RWPE2 (cell line): ENCODE data around the gene ZC3H18.

ENCODE experiments used
- ATAC-seq: fragments of 200-7000 bp; cut with Tn5 transposase; 3 replicates; pipeline ENCODE4 v1.9.1; 2021; ENCODE audit warnings: low read depth
- DNase-seq: peaks from one replicate; pipeline ENCODE4 v3.0.0-alpha.2; 2020; ENCODE audit warnings: low spot score
- H3K27ac ChIP-seq: fragments of 450-650 bp; 2 replicates; pipeline ENCODE4 v1.5.1; 2017; ENCODE audit warnings: mild to moderate bottlenecking; ENCODE audit not compliant: poor library complexity, severe bottlenecking
- H3K27me3 ChIP-seq: fragments of 250-450 bp; sonication (Bioruptor Pico); 2 replicates; pipeline ENCODE4 v1.5.1; 2021; ENCODE audit warnings: mild to moderate bottlenecking, moderate library complexity; ENCODE audit not compliant: insufficient read depth, poor library complexity, severe bottlenecking
- H3K36me3 ChIP-seq: fragments of 250-450 bp; sonication (Bioruptor Pico); 2 replicates; pipeline ENCODE4 v1.5.1; 2020; ENCODE audit warnings: low read depth, mild to moderate bottlenecking, moderate library complexity
- H3K4me1 ChIP-seq: fragments of 250-450 bp; sonication (Bioruptor Pico); 2 replicates; pipeline ENCODE4 v1.5.1; 2021; ENCODE audit warnings: mild to moderate bottlenecking, moderate library complexity; ENCODE audit not compliant: insufficient read depth, poor library complexity, severe bottlenecking
- H3K4me3 ChIP-seq: fragments of 250-450 bp; sonication (Bioruptor Pico); 2 replicates; pipeline ENCODE4 v1.5.1; 2021; ENCODE audit warnings: mild to moderate bottlenecking, moderate library complexity; ENCODE audit not compliant: severe bottlenecking
- H3K9me3 ChIP-seq: fragments of 250-450 bp; sonication (Bioruptor Pico); 2 replicates; pipeline ENCODE4 v1.5.1; 2021; ENCODE audit warnings: mild to moderate bottlenecking, moderate library complexity; ENCODE audit not compliant: severe bottlenecking
- CTCF ChIP-seq: fragments of 450-650 bp; IDR thresholded peaks from one replicate; pipeline ENCODE4 v1.5.1; 2017; ENCODE audit warnings: mild to moderate bottlenecking, moderate library complexity; ENCODE audit not compliant: poor library complexity, severe bottlenecking

The ZC3H18 gene

GRCh38 chr16:88541831-88542616, 28.2 kb upstream of the ZC3H18 start:
- peaks cover 9% of the 10 kb centered on the region for H3K9me3 ChIP-seq
- DNase-seq, result no peak
- H3K27ac ChIP-seq, result no peak overlapping the region
- no peak for ATAC-seq
- no peaks in the 10 kb centered on the region for H3K36me3 ChIP-seq
- H3K4me3 ChIP-seq, result no peak overlapping the region
- TF ChIP-seq CTCF, result no peak
- peaks cover 22% of the 10 kb centered on the region for H3K27me3 ChIP-seq
- H3K4me1 ChIP-seq, result peaks cover 1% of the 10 kb centered on the region

GRCh38 chr16:88543230-88543813, 26.9 kb upstream of the ZC3H18 start:
- DNase-seq (no peak), ATAC-seq (no peak)
- H3K36me3 ChIP-seq, result no peaks in the 10 kb centered on the region
- no peaks in the 10 kb centered on the region for H3K4me1 ChIP-seq
- H3K4me3 ChIP-seq, result no peak overlapping the region
- peaks cover 20% of the 10 kb centered on the region for H3K27me3 ChIP-seq
- H3K9me3 ChIP-seq, result peaks cover 9% of the 10 kb centered on the region
- H3K27ac ChIP-seq, result no peak overlapping the region
- TF ChIP-seq CTCF, result no peak

GRCh38 chr16:88545781-88546180, 24.4 kb upstream of the ZC3H18 start:
- no peaks in the 10 kb centered on the region for H3K4me1 ChIP-seq
- DNase-seq, result no peak
- H3K36me3 ChIP-seq, result no peaks in the 10 kb centered on the region
- no peak for ATAC-seq
- H3K9me3 ChIP-seq, result peaks cover 9% of the 10 kb centered on the region
- H3K27ac ChIP-seq, result no peak overlapping the region
- no peak overlapping the region for H3K4me3 ChIP-seq
- TF ChIP-seq CTCF, result no peak
- peaks cover 12% of the 10 kb centered on the region for H3K27me3 ChIP-seq

- ATAC-seq (no peak), DNase-seq (no peak)
- Histone ChIP-seq H3K4me1 (no peaks in the 10 kb centered on the region), H3K9me3 (peaks cover 3% of the 10 kb centered on the region), H3K27ac (no peak overlapping the region), H3K27me3 (peaks cover 25% of the 10 kb centered on the region), H3K36me3 (no peaks in the 10 kb centered on the region), H3K4me3 (no peak overlapping the region)
- no peak for TF ChIP-seq CTCF
Observed at GRCh38 chr16:88548131-88548874, 21.9 kb upstream of the ZC3H18 start.

GRCh38 chr16:88548985-88549384, 21.2 kb upstream of the ZC3H18 start:
- Histone ChIP-seq H3K27me3 (peaks cover 31% of the 10 kb centered on the region), H3K36me3 (no peaks in the 10 kb centered on the region), H3K27ac (no peak overlapping the region), H3K4me1 (no peaks in the 10 kb centered on the region), H3K4me3 (no peak overlapping the region), H3K9me3 (no peaks in the 10 kb centered on the region)
- DNase-seq, result no peak
- TF ChIP-seq CTCF, result no peak
- no peak for ATAC-seq
